Loucy (cell line): ENCODE results near the gene NUP85.
"Not testable (repeated sequence)": the region's sequence is repeated elsewhere in the genome, so short reads cannot be mapped to it uniquely, and the experiment has no call there.

Experiments
- H2AFZ ChIP-seq: fragments of 200-600 bp; sonication (generic); 2 replicates; pipeline ENCODE4 v1.6.0; 2016; ENCODE audit warnings: antibody characterized with exemption, mild to moderate bottlenecking, low read length, moderate library complexity
- H3F3A ChIP-seq: fragments of 200-600 bp; 2 replicates; pipeline ENCODE4 v1.6.0; 2016; ENCODE audit warnings: antibody characterized with exemption, low read depth, mild to moderate bottlenecking
- H3K27me3 ChIP-seq: fragments of 200-600 bp; sonication (generic); 2 replicates; pipeline ENCODE4 v1.6.1; 2014; ENCODE audit warnings: low read length, mild to moderate bottlenecking; ENCODE audit not compliant: insufficient read depth, poor library complexity, severe bottlenecking
- H3K36me3 ChIP-seq: fragments of 200-600 bp; sonication (generic); 2 replicates; pipeline ENCODE4 v1.6.1; 2016; ENCODE audit warnings: low read length; ENCODE audit not compliant: insufficient read depth
- H3K4me1 ChIP-seq: fragments of 200-600 bp; sonication (generic); 2 replicates; pipeline ENCODE4 v1.5.1; 2014; ENCODE audit warnings: low read length, mild to moderate bottlenecking; ENCODE audit not compliant: insufficient read depth, poor library complexity, severe bottlenecking
- H3K4me2 ChIP-seq: fragments of 200-600 bp; sonication (generic); 2 replicates; pipeline ENCODE4 v1.6.0; 2014; ENCODE audit warnings: antibody characterized with exemption, low read length, low read depth, mild to moderate bottlenecking; ENCODE audit not compliant: poor library complexity, severe bottlenecking
- H3K4me3 ChIP-seq: fragments of 200-600 bp; sonication (generic); 2 replicates; pipeline ENCODE4 v1.5.1; 2014; ENCODE audit warnings: low read length, mild to moderate bottlenecking, mixed read lengths; ENCODE audit not compliant: poor library complexity, severe bottlenecking
- H3K79me2 ChIP-seq: fragments of 200-600 bp; sonication (generic); 2 replicates; pipeline ENCODE4 v1.6.1; 2014; ENCODE audit warnings: low read length; ENCODE audit not compliant: insufficient read depth
- H3K9ac ChIP-seq: fragments of 200-600 bp; sonication (generic); 2 replicates; pipeline ENCODE4 v1.6.0; 2014; ENCODE audit warnings: mild to moderate bottlenecking, low read depth, low read length, moderate library complexity; ENCODE audit not compliant: poor library complexity, severe bottlenecking
- H3K9me2 ChIP-seq: fragments of 200-600 bp; sonication (generic); replicated peaks from 2 replicates; pipeline ENCODE4 v1.6.1; 2016; ENCODE audit warnings: low read depth, low read length, mixed read lengths
- H3K9me3 ChIP-seq: fragments of 200-600 bp; sonication (generic); 2 replicates; pipeline ENCODE4 v1.6.1; 2014; ENCODE audit warnings: mild to moderate bottlenecking, antibody characterized with exemption, low read length, low read depth; ENCODE audit not compliant: insufficient read depth
- H4K20me1 ChIP-seq: fragments of 200-600 bp; sonication (generic); 2 replicates; pipeline ENCODE4 v1.6.0; 2014; ENCODE audit warnings: antibody characterized with exemption, low read length, mild to moderate bottlenecking; ENCODE audit not compliant: insufficient read depth, poor library complexity, severe bottlenecking
- CTCF ChIP-seq: fragments of 200-600 bp; sonication (generic); conservative IDR thresholded peaks from 2 replicates; pipeline ENCODE4 v1.5.1; 2014; ENCODE audit warnings: mild to moderate bottlenecking, antibody characterized with exemption, low read length
- EZH2phosphoT487 ChIP-seq: fragments of 200-600 bp; IDR thresholded peaks from 2 replicates; pipeline ENCODE4 v1.6.1; 2018; ENCODE audit warnings: antibody characterized with exemption, mild to moderate bottlenecking, moderate library complexity, borderline replicate concordance

The NUP85 gene

GRCh38 chr17:75205037-75205792, at the start of gene NUP85:
TSS of gene NUP85 (plus strand) at chr17:75205679. CDS start at chr17:75205762, 83 bp downstream.
- Histone ChIP-seq H3K79me2 (peaks cover 58% of the 10 kb centered on the region), H2AFZ (peak within 1 kb of the TSS; percentile 99), H3K4me1 (peaks cover 23% of the 10 kb centered on the region), H3K36me3 (peaks cover 7% of the 10 kb centered on the region; the same call in 1 of the 2 replicates), H3K4me2 (peak within 1 kb of the TSS; percentile 93), H3K9me3 (no peaks in the 10 kb centered on the region), H3K9me2 (no peaks in the 10 kb centered on the region), H4K20me1 (peaks cover 15% of the 10 kb centered on the region), H3F3A (no peaks in the 10 kb centered on the region), H3K9ac (peak within 1 kb of the TSS; percentile 96), H3K4me3 (peak within 1 kb of the TSS; percentile 89), H3K27me3 (no peaks in the 10 kb centered on the region)
- TF ChIP-seq CTCF = no peak
- TF ChIP-seq EZH2phosphoT487 = no peak

GRCh38 chr17:75158480-75158879, 47.0 kb upstream of the NUP85 start:
- H3K9me2 ChIP-seq, H4K20me1 ChIP-seq, H3K4me2 ChIP-seq, H3K4me3 ChIP-seq, H3K79me2 ChIP-seq, H2AFZ ChIP-seq, H3F3A ChIP-seq, H3K9ac ChIP-seq, H3K27me3 ChIP-seq, H3K9me3 ChIP-seq, H3K36me3 ChIP-seq, H3K4me1 ChIP-seq: not testable (repeated sequence)

GRCh38 chr17:75159196-75160031, 46.1 kb upstream of the NUP85 start:
- no peak overlapping the region for H3K4me2 ChIP-seq

More at GRCh38 chr17:75159196-75160031, 46.1 kb upstream of the NUP85 start:
- Histone ChIP-seq H3K79me2 (no peaks in the 10 kb centered on the region), H3K9me3 (no peaks in the 10 kb centered on the region), H3K36me3 (peaks cover 9% of the 10 kb centered on the region; the same call in 1 of the 2 replicates), H3K4me3 (no peak overlapping the region), H3K9me2 (no peaks in the 10 kb centered on the region), H3K4me1 (peaks cover 10% of the 10 kb centered on the region), H3K9ac (no peak overlapping the region), H3F3A (no peaks in the 10 kb centered on the region; the same call in 1 of the 2 replicates), H4K20me1 (no peaks in the 10 kb centered on the region), H3K27me3 (no peaks in the 10 kb centered on the region), H2AFZ (no peak overlapping the region)
- no peak for TF ChIP-seq EZH2phosphoT487
- TF ChIP-seq CTCF = no peak
